ENCODE results near the gene GUCA2A.

GUCA2A gene

DNA sequence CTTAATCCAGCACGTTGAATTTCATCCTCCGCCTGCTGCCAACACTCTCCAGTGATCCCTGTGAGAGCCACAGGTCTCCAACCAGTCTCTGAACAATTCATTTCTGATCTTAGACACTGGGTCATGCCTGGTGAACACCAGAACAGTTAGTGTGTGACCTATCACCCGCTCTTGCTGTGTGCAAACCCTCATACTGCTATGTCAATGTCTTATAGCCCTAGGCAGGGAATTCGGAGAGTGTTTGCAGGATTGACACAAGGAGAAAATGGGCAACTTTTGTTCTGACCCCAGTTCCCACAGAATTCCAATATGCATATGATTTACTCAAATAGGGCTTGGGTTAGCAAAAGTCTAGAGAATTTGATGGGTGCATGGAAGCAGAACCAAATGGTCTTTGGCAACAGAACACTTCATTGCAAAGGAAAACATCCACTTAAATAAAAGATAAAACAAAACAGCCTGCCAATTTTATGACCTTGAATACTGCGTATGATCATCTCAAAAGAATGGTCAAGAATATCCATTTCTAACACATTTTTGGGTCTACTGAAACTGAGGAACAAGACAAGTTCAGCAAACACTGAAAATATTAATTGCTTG is 34.4 kb downstream of the GUCA2A start:
- no peak for DNase-seq (ENCODE audit: low read depth)

DNA sequence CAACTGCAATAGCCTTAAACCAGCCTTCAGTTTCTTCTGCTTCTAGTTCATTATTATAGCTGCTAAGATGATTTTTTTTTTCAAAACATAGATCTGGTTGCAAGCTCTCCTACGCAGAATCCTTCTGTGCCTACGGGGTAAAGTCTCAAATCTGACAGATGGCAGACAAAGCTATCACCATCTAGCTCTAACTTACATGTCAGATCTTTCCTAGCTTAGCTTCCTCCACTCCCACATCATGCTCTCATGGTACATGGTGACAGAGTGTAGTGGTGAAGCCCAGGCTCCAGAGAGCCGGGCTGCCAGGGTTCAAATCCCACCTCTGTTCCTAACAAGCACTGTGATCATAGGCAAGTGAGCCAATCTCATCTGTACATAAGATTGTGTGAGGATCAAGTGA is 35.6 kb downstream of the GUCA2A start:
- DNase-seq (ENCODE audit: low read depth) = no peak

DNA sequence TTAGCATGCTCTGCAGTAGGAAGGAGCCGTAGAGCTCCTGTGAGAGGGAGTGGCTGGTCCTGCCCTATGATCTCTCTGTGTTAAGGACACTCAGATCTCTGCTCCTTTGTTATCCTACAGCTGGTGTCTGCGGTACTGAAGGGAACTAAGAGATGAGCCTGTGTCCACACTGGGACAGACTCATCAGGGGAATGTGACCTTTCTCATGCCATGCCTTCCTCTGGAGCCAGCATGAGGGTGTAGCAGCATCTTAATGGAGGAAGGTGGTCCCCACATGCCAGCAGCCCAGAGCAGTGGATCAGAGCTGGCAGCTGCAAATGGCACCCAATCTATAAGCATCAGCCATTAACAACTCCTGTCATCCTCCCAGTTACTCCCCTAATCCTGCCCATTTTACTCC is 36.0 kb downstream of the GUCA2A start:
- DNase-seq (ENCODE audit: low read depth) = no peak

DNA sequence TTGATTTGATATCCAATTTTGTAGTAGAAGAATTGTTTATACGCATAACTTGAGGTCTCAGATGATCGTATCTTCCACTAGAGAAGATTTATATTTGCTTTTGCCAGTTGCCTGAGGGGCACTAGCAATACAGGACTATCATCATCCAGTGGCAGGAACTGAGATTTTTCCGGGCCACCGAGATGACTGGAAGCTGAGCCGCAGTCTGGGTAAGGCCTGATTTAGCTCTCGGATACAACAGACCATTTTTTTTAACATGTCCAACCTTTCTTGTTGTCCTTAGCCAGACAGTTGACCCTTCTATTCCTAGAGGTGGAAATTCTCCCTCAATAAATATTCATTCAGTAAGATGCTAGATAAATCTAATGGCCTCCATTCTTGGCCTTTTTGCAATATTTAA is 36.8 kb downstream of the GUCA2A start:
- no peak for DNase-seq (ENCODE audit: low read depth)

DNA sequence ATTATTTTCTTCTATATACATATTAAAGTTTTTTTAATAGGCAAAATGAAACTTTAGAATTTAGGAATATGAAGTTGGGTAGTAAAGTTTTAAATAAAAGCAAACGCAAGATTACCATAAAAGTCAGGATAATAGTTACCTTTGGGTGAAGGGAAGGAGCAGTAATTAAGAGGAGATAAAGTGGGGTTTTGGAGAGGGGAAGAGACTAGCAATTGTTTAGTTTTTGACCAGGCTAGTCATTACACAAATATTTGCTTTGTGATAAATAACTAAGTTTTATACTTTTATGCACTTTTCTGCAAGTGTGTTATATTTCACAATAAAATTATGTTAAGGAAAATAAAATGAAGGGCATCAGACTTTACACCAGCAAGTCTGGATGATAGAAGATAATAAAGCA is 39.0 kb downstream of the GUCA2A start:
- DNase-seq (ENCODE audit: low read depth) = no peak

DNA sequence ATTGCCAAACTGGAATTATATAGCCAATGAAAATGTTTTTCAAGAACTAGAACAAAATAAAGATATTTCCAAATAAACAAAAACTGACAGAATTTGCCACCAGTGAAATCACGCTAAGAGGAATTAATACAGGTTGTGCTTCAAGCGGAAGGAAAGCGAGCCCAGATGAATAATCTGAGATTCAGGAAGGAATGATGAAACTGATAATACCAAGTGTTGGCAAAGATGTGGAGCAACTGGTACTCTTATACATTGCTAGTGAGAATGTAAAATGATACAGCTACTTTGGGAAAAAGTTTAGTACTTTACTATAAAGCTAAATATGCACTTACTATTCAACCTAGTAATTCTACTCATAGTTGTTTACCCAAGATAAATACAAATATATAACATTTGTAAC is 42.1 kb downstream of the GUCA2A start:
- no peak for DNase-seq (ENCODE audit: low read depth)

DNA sequence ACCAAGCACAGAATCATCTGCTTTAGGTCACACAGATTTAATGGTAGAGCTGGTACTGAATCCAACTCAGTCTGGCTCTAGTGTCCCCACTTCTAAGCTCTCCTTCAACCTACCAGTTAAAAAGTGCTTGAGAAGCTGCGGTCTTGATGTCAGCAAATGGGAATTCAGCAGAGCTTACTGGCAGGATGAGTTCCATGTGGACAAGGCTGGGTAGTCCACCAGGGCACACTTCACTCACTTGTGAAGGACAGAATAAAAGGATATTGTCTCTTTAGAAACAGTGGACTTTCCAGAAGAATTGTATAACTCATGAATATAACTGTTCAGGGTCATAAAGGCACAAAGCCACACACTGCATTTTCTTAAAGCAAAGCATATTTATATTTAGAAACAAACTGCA is 46.4 kb downstream of the GUCA2A start:
- no peak for DNase-seq (ENCODE audit: low read depth)

DNA sequence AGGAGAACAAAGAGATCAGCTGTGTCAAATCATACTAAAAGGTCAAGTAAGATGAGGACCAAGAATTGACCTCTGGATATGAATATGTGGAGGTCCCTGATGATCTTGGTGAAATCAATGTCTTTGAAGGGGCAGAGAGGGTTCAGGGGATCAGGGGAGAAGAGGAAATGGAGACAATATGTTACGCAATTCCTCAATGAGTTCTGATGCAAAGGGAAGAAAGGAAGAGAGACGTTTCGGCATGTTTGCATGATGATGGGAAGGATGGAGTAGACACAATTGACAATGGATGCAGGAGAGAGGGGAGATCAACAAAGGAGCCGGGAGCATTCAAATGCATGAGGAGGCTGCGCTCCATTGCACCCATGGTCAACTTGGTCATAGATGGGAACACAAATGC is 47.3 kb downstream of the GUCA2A start:
- no peak for DNase-seq (ENCODE audit: low read depth)

DNA sequence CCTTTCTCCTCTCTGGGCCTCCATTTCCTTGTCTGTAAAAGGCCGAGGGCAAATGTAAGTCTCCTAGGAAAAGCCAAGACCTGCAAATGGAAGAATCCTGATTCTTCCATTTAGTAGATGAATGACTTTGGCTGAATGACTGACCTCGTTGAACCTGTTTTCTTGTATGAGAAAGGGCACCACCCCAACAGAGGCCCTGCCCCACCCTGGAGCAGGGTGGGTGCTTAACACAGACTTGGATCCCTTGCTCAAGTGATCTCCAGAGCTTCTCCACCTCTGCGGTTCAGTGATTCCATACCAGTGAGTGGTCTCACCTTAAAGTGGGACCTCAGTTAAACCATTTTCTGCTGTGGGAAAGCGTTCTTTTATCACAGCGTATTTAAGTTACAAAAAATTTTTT is 50.3 kb downstream of the GUCA2A start:
- no peak for DNase-seq (ENCODE audit: low read depth)
